Kidney (tissue), 14 donors: ENCODE measurements around the gene CDH11. TPM values are rescaled to one million over a fixed set of nuclear protein-coding genes. Genes with fewer than 3 reads are reported as not detected.

Experiments used
- DNase-seq, 5 donors: peaks; one replicate each; pipeline ENCODE4 v3.0.0-alpha.2; 2013 to 2020
- FAIRE-seq: peaks from 2 replicates; lab custom pipeline; 2012; peaks lifted over from hg19 to GRCh38; lab: Jason Lieb, UNC
- H3K27ac ChIP-seq, 2 donors: one replicate each; pipeline ENCODE4 v1.7.0; 2013; ENCODE audit warnings: low read depth in 2 of 2, low read length in 2 of 2, inconsistent platforms in 1 of 2
- H3K27me3 ChIP-seq: one replicate; pipeline ENCODE4 v1.7.1; 2013; ENCODE audit warnings: low read length, inconsistent platforms; ENCODE audit not compliant: control insufficient read depth, insufficient read depth
- H3K36me3 ChIP-seq, 3 donors: one replicate each; pipeline versions ENCODE4 v1.7.0 to v1.7.1; 2013; ENCODE audit warnings: low read length in 3 of 3, control low read depth in 1 of 3, inconsistent platforms in 1 of 3; ENCODE audit not compliant: insufficient read depth in 3 of 3, control insufficient read depth in 2 of 3
- H3K4me1 ChIP-seq, 3 donors: one replicate each; pipeline versions ENCODE4 v1.7.0 to v1.7.1; 2013; ENCODE audit warnings: low read length in 3 of 3, inconsistent platforms in 1 of 3, low read depth in 1 of 3; ENCODE audit not compliant: control insufficient read depth in 2 of 3, insufficient read depth in 2 of 3
- H3K4me3 ChIP-seq, 3 donors: one replicate each; pipeline versions ENCODE4 v1.7.0 to v1.8.1; 2013; ENCODE audit warnings: low read length in 3 of 3, control low read depth in 1 of 3, inconsistent platforms in 1 of 3
- H3K9ac ChIP-seq, 3 donors: one replicate each; pipeline versions ENCODE4 v1.7.0 to v1.7.1; 2013; ENCODE audit warnings: low read length in 3 of 3, control low read depth in 1 of 3, inconsistent platforms in 1 of 3
- H3K9me3 ChIP-seq, 3 donors: one replicate each; pipeline versions ENCODE4 v1.7.0 to v1.7.1; 2013; ENCODE audit warnings: low read length in 3 of 3, control low read depth in 1 of 3, inconsistent platforms in 1 of 3; ENCODE audit not compliant: control insufficient read depth in 2 of 3, insufficient read depth in 1 of 3
- intact Hi-C: fragments of 100-400 bp; cut with DNase I; formaldehyde crosslinking; loops from one replicate; pipeline ENCODE4 v1.11.1; 2022
- polyA plus RNA-seq: library from polyadenylated mRNA; stranded (reverse); fragments of 350-450 nt; fragmentation: Illumina TruSeq; extraction: RNeasy Lipid Tissue Mini Kit (QIAGEN cat#74804); gene quantifications from one replicate; pipeline ENCODE4 v1.2.3, GENCODE V29; 2014; ENCODE audit warnings: low read depth, low replicate concordance; ENCODE audit not compliant: insufficient read depth
- total RNA-seq: library from RNA; stranded (reverse); fragmentation: NEBNext Ultra II Directional; extraction: Animal tissue kit (Norgen Biotek cat#: 25700); gene quantifications from one replicate; pipeline ENCODE4 v1.2.1, GENCODE V29; 2021
- TF ChIP-seq, protein P1 (sequence below): IDR thresholded peaks from 3 replicates; pipeline ENCODE4 v1.5.1; 2012; ENCODE audit warnings: mild to moderate bottlenecking, moderate library complexity, borderline replicate concordance; ENCODE audit not compliant: insufficient read depth; ENCODE audit errors: extremely low read depth
- donor health status: control.
- donor health status: control.
- donor health status: control.
- donor health status: control.
- donor health status: control.
- donor health status: DM: yes; HTN: yes; CAD: no.
- donor health status: Normal renal cell carcinoma (clear cell type).

Gene CDH11
- total and polyA plus RNA-seq, 2 donors from 2014 or later: 3.0 to 44.9 TPM

DNA sequence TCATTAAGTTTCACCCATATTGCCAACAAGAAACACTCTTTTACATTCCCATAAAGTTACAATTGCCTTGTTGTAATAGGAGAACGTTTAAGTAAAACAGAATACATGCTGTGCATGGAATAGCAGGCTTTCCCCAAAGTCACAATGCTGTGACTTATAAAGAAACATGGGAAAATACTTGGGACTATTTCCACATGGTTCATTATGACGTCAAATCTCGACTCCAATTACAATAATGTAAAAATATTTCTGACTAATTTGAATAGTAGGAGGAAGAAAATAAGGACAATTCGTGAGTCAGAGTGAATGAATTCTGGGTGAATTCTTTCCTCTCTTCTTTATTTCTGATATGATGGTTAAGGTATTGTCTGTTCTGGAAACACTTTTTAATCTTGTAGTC lies 52.8 kb downstream of the CDH11 start:
- Histone ChIP-seq H3K27ac (no peak overlapping the region), H3K9ac (no peak overlapping the region)
- TF ChIP-seq, protein P1, sequence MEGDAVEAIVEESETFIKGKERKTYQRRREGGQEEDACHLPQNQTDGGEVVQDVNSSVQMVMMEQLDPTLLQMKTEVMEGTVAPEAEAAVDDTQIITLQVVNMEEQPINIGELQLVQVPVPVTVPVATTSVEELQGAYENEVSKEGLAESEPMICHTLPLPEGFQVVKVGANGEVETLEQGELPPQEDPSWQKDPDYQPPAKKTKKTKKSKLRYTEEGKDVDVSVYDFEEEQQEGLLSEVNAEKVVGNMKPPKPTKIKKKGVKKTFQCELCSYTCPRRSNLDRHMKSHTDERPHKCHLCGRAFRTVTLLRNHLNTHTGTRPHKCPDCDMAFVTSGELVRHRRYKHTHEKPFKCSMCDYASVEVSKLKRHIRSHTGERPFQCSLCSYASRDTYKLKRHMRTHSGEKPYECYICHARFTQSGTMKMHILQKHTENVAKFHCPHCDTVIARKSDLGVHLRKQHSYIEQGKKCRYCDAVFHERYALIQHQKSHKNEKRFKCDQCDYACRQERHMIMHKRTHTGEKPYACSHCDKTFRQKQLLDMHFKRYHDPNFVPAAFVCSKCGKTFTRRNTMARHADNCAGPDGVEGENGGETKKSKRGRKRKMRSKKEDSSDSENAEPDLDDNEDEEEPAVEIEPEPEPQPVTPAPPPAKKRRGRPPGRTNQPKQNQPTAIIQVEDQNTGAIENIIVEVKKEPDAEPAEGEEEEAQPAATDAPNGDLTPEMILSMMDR: no peak

DNA sequence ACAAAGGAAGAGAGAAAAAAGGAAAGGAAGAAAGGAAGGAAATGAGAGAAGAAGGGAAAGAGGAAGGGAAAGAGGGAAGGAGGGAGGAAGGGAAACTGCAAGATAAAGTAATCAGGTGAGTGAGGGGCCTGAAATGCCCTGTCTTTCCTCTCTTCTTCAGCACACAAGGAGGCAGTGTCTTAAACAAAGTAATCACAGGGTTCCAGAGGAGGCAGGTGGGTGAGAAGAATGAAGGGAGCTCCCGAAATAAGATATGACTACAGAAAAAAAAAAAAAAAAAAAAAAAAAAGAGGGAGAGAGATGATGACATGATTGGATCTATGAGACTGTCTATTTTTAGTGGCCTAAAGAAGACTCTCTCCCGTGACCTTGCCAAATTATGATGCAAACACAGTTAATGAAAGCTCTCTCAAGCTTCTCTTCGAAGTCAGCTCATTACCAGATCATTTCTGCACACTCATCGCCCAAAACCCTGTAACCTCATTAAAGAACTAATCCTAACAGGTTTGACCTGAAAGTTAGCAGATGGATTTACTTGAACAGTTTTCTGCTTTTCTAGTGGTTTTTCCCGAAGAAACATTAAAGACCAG lies 53.6 kb downstream of the CDH11 start:
- DNase-seq (no peak), FAIRE-seq (no peak)
- H3K36me3 ChIP-seq: no peaks in the 10 kb centered on the region
- no peak overlapping the region for H3K27ac ChIP-seq
- no peaks in the 10 kb centered on the region for H3K9me3 ChIP-seq
- H3K4me1 ChIP-seq: peaks cover 0 to 4% (median 3%) of the 10 kb centered on the region in 3 donors
- H3K27me3 ChIP-seq: no peaks in the 10 kb centered on the region
- no peak overlapping the region for H3K4me3 ChIP-seq
- TF ChIP-seq, protein P1: no peak
- no peak overlapping the region for H3K9ac ChIP-seq
- intact Hi-C loops: no loop called here

More for the DNA sequence above, 52.8 kb downstream of the CDH11 start:
- H3K36me3 ChIP-seq: no peaks in the 10 kb centered on the region
- H3K27me3 ChIP-seq: no peaks in the 10 kb centered on the region
- peaks cover 0 to 4% (median 3%) of the 10 kb centered on the region in 3 donors for H3K4me1 ChIP-seq
- intact Hi-C loops: no loop called here
- no peaks in the 10 kb centered on the region for H3K9me3 ChIP-seq
- DNase-seq: no peak
- H3K4me3 ChIP-seq: no peak overlapping the region
- no peak for FAIRE-seq

DNA sequence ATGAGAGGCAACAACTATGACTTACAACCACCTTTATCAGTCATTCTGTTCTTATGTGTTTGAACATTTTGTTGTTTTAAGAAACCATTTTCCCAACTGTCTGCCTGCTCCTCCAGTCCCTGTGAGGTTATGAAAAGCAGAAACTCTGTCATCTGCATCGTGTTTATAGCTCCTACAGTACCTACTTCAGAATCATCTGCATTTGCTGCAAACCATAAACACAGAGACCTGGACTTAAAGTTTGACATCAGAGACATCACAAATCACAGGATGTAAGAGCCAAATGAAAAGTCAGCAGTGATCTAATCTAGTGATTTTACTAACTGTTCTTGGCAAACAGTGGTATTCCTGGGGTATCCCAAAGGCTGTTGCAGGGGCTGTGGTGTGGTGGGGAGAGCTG lies 55.2 kb downstream of the CDH11 start:
- DNase-seq (no peak), FAIRE-seq (no peak)
- H3K27me3 ChIP-seq: no peaks in the 10 kb centered on the region
- intact Hi-C loops: no loop called here
- H3K9me3 ChIP-seq: no peaks in the 10 kb centered on the region
- H3K9ac ChIP-seq: no peak overlapping the region
- H3K36me3 ChIP-seq: no peaks in the 10 kb centered on the region
- no peak overlapping the region for H3K27ac ChIP-seq
- TF ChIP-seq, protein P1: no peak
- peaks cover 0 to 4% (median 3%) of the 10 kb centered on the region in 3 donors for H3K4me1 ChIP-seq
- H3K4me3 ChIP-seq: no peak overlapping the region

DNA sequence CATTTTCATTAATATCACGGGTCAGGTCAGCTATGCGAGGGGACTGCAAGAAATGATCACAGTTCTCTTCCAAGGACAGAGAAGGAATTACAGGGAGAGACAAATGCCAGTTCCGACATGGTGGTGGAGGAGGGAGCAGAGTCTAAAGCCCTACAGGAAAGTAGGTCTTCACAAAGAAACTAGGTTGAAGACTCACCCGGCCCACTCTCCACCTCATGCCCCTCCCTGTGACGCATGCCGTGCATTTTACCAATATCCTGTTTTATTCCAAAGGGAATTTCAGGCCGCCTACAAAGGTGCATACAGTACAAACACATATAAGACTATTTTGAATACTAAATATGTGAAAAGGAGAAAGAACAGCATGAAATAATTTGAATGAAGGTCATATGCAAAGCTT lies 56.8 kb downstream of the CDH11 start:
- no peak for FAIRE-seq
- Histone ChIP-seq H3K27me3 (no peaks in the 10 kb centered on the region), H3K9ac (no peak overlapping the region), H3K9me3 (no peaks in the 10 kb centered on the region), H3K4me1 (no peaks in the 10 kb centered on the region), H3K4me3 (no peak overlapping the region), H3K27ac (no peak overlapping the region), H3K36me3 (no peaks in the 10 kb centered on the region)
- no peak for DNase-seq
- intact Hi-C loops: no loop called here
- TF ChIP-seq, protein P1: no peak
